NB4 (cell line): ENCODE measurements around the gene NFIB.

Source experiments
- DNase-seq: peaks from one replicate; pipeline ENCODE4 v3.0.0; 2010; ENCODE audit warnings: low read depth
- H3K4me3 ChIP-seq: one replicate; pipeline ENCODE4 v1.5.1; 2011; ENCODE audit warnings: mild to moderate bottlenecking, low read depth, low read length, moderate library complexity
- MYC ChIP-seq: IDR thresholded peaks from 2 replicates; pipeline ENCODE4 v1.6.1; 2011; ENCODE audit warnings: low read depth, low read length
- POLR2A ChIP-seq: IDR thresholded peaks from 2 replicates; pipeline ENCODE4 v1.6.1; 2011; ENCODE audit warnings: mild to moderate bottlenecking; ENCODE audit not compliant: insufficient read length; ENCODE audit errors: extremely low read depth
- TF ChIP-seq, protein P1 (sequence below): IDR thresholded peaks from one replicate; pipeline ENCODE4 v1.5.1; 2012; ENCODE audit warnings: low read depth, low read length
- TF ChIP-seq, protein P2 (sequence below): IDR thresholded peaks from 2 replicates; pipeline ENCODE4 v1.6.1; 2011; ENCODE audit warnings: low read depth, low read length

Gene NFIB

DNA sequence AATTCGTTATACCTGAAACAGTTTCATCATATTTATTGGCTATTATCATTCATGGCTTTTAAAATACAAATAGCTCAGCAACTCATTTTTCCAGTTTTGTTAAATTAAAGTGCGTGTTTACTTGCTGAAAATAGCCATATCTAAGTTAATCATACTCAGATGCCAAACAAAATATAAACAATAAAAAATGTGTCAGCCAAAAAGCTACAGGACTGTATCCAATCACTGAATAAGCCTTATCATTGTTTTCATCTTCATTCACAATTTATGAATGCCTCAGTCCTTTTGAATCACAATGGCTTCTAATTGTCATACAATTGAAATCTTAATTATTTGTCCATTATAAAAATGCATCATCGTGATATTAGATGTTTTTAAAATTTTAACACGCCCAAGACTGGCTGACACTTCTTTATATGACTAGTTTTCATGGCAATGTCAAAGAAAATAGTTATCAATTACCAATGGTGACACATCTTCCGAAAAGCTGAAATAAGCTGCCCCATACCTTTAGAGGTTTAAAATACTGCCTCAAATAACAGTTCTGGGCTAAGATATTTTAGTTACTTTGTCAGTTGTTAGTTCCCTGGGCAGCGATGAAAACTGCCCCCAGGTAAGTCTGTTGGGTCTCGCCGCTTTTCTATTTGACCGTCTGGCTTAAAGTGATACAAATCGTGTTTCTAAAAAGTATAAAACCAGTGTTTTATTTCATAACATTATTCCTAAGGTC, 1.8 kb downstream of the NFIB start:
- H3K4me3 ChIP-seq = no peak overlapping the region
- TF ChIP-seq, protein P1, sequence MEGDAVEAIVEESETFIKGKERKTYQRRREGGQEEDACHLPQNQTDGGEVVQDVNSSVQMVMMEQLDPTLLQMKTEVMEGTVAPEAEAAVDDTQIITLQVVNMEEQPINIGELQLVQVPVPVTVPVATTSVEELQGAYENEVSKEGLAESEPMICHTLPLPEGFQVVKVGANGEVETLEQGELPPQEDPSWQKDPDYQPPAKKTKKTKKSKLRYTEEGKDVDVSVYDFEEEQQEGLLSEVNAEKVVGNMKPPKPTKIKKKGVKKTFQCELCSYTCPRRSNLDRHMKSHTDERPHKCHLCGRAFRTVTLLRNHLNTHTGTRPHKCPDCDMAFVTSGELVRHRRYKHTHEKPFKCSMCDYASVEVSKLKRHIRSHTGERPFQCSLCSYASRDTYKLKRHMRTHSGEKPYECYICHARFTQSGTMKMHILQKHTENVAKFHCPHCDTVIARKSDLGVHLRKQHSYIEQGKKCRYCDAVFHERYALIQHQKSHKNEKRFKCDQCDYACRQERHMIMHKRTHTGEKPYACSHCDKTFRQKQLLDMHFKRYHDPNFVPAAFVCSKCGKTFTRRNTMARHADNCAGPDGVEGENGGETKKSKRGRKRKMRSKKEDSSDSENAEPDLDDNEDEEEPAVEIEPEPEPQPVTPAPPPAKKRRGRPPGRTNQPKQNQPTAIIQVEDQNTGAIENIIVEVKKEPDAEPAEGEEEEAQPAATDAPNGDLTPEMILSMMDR = no peak
- TF ChIP-seq, protein P2, sequence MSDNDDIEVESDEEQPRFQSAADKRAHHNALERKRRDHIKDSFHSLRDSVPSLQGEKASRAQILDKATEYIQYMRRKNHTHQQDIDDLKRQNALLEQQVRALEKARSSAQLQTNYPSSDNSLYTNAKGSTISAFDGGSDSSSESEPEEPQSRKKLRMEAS = no peak
- no peak for TF ChIP-seq POLR2A
- TF ChIP-seq MYC = no peak
- no peak for DNase-seq

DNA sequence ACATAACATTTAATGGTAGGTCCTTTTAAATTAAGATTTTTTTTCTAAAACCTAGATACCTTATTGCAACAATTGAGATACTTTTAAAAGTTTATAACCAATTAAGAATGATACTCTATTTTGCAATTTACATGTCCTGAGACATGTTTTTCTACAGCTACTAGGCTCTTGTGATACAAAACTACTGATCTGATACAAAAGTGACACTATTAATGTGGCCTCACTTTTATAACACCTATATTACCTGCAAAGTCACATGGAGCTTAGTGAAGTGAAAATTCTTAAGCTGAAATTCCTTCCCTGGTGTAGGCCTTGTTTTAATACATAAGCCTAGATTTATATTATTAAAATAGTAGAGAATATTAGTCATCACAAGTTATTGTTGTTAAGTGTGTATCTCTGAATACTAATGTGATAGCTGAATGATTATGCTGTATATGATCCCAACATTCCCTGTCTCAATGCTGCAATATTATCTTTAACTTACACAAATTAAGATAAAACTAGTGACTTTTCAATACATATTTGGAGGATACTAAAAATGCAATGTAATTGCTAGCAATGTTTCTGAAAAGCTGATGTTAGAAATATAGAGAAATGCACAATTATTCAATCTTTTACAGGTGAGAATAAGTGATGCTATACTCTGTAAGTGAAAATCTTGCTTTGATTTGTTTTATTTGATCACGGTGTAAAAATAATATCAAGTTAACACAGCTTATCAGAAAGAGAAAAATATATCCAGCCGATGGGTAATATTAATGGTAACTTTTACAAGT, 2.6 kb downstream of the NFIB start:
- H3K4me3 ChIP-seq = no peak overlapping the region
- no peak for DNase-seq
- TF ChIP-seq, protein P1 = no peak
- TF ChIP-seq, protein P2 = no peak
- no peak for TF ChIP-seq MYC
- TF ChIP-seq POLR2A = no peak

DNA sequence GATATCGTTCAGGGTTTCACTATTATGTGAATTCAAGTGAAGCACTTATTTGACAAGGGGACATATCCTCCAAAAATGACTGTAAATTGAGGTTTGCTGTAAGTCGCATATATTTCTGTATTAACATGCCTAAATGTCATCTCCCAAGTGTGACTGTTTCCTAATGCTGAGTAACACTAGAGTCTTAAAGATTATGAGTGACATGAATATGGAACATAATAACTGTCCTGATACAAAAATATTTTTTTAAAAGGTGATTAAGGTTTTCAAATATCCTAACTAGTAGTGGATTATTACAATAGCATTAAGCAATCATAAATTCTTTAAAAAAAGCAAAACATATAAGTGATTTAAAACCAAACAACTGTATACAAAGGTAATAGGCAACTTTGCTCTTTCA, 3.6 kb downstream of the NFIB start:
- no peak for DNase-seq
- H3K4me3 ChIP-seq = no peak overlapping the region
- TF ChIP-seq, protein P1 = no peak
- TF ChIP-seq, protein P2 = no peak
- no peak for TF ChIP-seq POLR2A
- TF ChIP-seq MYC = no peak

DNA sequence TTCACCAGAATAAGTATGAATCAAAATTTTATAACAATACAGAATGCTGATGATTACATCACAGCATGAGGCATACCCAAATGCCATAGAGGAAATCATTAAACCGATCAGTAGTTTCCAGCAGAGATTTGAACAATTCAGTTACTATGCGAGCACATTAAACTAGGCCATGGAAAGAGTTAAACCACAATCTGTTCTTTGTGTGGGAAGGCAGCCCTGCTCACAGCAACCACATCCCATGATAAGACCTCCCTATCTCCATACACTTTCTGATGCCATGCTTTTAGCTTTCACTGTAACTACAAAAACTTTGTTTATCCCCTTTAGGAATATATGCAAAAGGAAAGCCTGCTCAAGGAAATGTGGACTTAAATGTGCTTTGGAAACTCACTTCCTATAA, 4.5 kb downstream of the NFIB start:
- TF ChIP-seq MYC (no peak), POLR2A (no peak)
- TF ChIP-seq, protein P2 = no peak
- TF ChIP-seq, protein P1 = no peak
- no peak overlapping the region for H3K4me3 ChIP-seq
- no peak for DNase-seq

DNA sequence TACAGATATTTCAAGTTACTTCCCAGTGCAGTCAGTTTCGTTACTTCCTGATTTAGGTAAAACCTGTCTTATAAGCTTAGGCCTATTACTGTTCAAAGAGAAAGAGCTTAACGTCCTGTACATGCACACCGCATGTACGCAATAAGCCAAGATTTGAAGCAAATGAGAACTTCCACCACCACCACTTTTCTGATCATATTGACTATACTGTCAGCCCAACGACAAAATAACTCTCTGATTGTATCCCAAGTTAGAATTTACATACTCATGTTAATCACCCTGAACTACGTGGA, 5.1 kb downstream of the NFIB start:
- TF ChIP-seq, protein P2 = no peak
- no peak for TF ChIP-seq POLR2A
- no peak for TF ChIP-seq MYC
- TF ChIP-seq, protein P1 = no peak
- no peak for DNase-seq
- H3K4me3 ChIP-seq = no peak overlapping the region
